GM18507 (cell line): ENCODE measurements around the gene ADGRF5.

Source experiments
- DNase-seq: peaks from one replicate; pipeline ENCODE4 v3.0.0; 2011; ENCODE audit warnings: low read depth; ENCODE audit not compliant: insufficient read length; ENCODE audit errors: extremely low spot score
- FAIRE-seq: peaks from 2 replicates; lab custom pipeline; 2011; peaks lifted over from hg19 to GRCh38; lab: Jason Lieb, UNC

The ADGRF5 gene

DNA sequence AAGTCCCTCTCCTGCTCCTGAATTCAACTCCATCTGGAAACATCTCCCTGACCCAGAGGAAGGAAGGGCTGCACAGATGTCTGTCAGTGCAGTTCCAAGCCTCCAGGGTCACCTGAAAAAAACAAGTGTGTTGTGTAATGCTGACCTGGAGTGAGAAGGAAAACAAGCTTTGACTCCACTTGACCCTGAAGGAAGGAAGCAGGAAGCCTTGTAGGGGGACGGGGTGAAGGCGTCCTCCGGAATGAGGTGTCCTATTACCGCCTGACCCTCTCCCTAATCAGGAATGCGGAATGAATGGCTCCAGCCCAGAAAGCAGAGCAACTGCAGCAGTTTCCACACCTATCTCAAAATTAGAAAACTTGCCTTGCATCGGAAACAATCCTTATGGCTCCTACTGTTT, 13.9 kb upstream of the ADGRF5 start:
- no peak for FAIRE-seq
- DNase-seq = no peak

DNA sequence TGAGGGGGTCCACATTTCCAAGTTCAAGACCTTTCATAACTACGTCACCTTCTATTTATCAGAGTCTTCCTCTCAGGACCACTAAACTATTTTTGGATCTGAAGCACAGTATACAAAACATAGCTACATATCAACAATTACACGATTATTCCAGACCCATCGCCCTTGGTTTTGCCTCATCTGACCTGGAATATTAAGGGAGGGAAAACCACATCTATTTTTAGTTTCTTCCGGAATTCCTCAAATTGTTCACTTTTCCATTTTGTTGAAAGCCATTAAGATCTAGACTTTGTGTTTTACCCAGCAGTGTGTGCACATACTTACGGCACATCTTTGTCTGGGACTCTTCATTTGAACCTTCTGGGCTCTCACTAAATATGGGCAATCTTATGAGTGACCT, 12.0 kb upstream of the ADGRF5 start:
- DNase-seq = no peak
- no peak for FAIRE-seq

DNA sequence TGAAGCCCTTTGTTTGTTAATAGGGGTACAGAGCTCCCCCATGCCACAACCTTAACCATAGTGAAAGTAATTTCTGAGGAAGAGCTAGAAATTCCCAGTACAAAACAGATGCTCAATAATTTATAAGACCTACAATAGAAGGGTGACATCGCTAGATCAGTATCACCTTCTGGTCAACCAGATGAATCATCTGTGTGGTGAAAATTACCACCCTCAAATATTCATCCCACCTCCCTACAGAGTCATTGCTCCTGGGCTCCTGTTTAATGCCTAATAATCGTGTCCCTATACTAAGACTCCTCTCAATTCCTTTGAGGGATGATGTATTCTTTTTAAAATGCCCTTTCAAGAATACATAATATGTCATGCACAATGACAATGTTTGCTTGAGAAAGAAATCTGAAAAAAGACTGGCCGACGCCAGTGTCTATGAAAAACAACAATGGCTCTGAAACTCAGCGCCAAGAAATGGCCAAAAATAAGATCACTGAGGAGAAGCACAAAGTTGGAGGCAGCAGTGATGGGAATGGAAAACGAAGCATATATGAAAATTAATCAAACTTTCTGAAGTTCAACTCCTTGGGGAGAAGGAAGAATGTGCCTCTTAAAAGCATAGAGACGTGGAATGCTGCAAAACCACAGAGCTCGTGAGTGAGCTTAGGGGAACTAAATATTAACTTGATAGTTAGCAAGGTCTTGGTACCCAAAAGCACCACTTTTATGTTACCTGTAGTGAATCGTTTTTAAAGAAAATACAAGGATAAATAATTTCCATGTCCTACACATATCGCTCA, 11.0 kb upstream of the ADGRF5 start:
- FAIRE-seq = no peak
- no peak for DNase-seq

DNA sequence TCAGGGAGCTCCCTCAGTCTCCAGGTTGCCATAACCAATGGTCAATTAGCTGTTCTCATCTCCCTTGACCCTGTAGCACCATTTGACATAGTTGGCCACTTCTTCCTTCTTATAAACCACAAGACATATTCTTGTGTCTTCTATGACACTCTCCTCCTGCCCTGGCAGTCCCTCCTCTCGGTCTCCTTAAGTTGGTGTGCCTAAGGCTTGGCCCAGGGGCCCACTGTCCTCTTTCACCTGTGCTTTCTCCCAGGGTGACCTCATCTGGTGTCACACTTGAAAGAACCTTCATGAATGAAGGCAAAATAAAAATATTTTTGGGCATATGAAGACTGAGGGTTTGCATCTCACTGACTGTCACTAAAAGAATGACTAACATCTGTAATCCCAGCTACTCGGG, 9.7 kb upstream of the ADGRF5 start:
- FAIRE-seq (no peak), DNase-seq (no peak)

DNA sequence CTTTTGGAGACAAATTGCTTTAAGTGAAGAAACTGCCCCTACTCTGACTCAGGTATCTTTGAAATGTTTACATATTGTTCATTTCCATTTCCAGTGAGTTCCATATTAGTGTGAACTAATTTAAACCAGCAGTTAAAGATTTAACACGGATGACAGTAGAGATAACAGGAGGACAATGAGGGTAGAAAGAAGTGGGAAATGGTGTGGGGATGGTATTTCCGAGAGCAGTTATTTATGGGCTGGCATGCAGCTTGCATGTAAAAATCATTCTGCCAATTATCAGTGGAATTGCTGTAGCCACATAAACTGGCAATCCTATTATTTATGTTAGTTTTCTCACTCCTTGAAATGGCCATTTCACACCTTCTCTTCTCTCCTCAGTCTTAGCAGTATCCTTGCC, 8.6 kb upstream of the ADGRF5 start:
- FAIRE-seq (no peak), DNase-seq (no peak)

DNA sequence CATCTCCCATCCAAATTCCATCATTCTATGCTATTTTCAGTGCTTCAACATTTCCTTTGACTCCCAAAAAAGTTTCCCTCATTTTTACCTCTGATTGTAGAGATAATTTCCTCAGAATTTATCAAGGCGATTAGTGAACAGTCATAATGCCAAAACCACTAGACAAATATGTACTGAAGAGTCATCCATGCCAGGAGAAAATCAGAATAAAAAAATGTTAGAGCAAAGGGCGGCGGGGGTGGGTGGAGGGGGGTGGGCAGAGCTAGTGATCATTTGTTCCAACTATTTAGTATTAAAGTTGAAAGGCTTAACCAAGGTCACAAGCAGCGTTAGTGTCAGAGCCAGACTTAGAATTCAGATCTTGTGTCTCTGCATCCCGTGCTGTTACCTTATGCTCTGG, 5.3 kb upstream of the ADGRF5 start:
- FAIRE-seq = no peak
- no peak for DNase-seq

DNA sequence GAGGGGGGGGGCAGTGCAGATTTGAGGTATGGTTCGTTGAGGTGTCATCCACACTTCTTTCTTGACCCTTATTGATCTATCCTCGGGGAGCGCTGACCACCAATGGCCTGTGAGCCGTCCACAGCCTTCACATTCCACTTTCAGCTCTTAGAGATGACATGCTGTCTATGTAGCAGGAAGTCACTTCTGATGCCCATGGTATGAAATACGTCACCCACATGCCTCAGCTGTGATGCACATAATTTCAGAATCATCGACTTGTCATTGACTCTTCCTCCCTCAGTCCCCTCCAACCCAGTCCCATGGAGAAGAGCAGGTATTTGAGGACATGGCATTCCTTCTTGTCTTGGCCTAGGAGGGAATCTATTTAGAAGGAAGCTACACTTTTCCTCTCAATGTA, 4.7 kb upstream of the ADGRF5 start:
- no peak for FAIRE-seq
- DNase-seq = no peak

DNA sequence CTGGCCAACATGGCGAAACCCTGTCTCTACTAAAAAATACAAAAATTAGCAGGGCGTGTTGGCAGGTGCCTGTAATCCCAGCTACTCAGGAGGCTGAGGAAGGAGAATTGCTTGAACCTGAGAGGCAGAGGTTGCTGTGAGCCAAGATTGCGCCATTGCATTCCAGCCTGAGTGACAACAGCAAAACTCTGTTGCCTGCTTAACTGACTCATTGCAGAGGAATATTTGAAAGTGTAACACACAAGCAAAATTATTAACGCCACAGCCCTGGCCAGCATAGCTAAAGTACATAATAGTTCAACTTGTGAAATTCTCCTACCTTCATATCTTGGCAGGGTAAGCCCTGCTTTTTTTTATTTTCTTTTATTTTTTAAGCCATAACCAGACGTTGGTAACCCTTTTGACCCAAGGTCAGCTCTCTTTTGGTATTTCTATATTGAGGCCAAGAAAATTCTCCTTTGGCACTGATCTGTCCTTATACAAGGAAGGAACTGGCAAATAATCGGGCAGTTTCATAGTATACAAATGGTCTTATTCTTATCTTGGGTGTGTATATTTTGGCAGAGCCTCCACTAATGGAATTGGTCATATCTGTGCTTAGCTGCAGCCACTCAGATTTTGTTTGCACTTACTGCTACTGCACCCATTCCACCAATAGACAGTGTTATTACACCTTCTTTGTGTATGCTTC, 4.0 kb upstream of the ADGRF5 start:
- DNase-seq (no peak), FAIRE-seq (no peak)

DNA sequence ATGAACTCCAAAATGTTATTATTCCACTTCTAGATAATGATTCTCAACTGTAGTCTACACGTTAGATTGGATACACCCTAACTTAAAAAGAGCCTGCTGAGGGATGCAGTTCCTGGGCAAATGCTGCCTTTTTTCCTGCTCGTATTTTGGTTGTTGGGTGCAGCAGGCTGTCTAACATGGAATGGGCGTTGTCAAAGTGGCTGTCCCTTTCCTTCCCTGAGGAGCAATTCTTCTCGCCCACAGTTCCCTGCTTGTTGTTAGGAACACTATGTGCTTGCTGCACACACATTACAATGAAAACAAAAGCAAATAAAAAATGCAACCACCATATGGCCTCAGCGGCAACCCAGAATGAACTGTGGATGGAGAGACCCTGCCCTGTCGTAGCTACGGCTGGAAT, 1.7 kb upstream of the ADGRF5 start:
- FAIRE-seq = no peak

DNA sequence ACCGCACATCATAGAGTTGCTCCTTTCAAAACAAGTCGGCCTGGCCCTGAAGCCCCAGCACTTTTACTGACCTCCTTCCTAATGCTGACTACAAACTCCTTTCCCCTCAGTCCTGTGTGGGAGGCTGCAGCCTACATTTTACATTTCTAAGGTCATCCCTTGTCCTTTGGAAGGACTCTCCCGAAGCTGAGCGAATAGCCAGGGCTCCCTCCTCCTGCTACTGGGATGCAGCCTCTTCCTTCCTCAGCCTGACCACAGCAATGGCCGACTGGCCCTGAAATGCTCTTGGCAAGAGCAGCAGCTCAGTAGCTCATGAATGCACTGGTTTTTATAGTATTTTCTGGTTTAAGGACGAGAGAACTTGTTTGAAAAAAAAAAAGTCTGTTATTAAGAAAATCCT, 679 bp downstream of the ADGRF5 start:
- FAIRE-seq (no peak), DNase-seq (no peak)

More for the DNA sequence above, 1.7 kb upstream of the ADGRF5 start:
- no peak for DNase-seq

DNA sequence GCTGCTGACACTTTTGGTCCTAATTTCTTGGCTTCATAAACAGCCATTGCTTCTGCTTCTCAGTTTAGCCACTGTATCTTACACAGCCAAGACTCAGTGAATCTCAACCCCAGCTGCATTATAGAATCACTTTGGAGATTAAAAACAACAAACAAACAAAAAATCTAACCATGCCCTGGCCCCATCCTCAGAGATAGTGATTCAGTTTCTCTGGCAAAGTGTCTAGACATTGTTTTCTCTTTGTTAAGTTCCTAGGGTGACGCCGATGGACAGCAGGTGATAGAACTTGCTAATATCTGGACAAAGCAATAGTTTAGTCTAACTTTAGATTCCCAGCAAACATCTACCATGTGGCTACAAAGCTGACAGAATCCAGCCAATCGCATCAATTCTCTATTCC, 2.9 kb downstream of the ADGRF5 start:
- FAIRE-seq = no peak
- DNase-seq = no peak

DNA sequence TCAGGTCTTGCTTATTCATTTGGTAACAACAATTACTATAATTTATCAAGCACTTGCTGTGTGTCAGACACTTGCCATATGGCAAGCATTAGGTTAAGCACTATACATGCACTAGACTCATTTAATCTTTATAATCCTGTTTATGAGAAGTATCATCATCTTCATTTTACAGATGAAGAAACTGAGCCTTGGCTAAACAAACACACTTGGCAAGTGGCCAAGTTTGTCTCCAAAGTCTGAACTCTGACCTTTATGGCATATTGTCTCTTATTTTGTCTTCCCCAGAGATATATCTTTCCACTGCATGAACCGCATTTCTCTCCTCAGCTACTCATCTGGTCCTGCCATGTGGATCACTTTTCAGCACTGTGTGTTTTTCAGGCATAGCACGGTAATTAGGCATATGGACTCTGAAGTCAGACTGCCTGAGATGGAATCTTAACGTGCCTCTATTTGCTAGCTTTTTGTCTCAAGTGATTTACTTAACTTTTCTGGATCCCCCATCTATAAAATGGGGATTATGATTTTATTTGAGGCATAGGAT, 4.7 kb downstream of the ADGRF5 start:
- no peak for FAIRE-seq
- DNase-seq = no peak

DNA sequence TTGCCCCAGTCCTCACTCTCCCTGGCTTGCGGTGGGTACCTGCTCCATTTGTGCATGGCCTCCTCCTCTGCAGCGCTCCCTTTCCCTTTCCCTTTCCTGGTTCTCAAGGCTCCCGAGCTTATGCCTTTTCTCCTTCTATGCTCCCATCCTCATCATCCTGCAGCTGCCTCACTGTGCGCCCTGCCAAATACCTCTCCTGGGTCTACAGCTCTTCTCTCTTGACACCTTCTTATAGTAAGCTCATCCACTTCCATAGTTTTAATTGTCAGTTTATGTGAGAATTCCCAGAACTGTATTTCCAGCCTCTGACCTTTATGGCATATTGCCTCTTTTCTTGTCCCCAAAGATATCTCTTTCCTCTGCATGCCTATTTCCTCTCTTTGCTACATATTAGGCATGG, 5.9 kb downstream of the ADGRF5 start:
- no peak for DNase-seq
- no peak for FAIRE-seq

DNA sequence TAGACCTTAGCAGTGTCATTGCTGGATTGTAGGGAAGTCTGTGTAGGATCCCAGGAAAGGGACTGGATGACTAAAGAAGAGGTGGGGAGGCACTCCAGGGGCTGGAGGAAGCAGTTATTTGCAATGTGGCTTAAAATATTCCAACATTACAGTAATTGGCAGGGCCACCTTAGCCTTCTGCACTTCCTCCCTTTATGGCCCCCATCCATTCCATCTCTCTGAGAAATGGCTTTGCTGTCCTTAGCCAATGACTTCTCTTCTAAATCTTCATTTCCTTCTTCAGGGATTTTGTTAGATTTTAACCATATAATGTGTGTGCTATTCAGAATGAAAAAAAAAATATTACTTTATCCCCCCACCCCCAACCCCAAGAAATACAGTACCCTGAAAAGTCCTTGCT, 6.4 kb downstream of the ADGRF5 start:
- DNase-seq (no peak), FAIRE-seq (no peak)

DNA sequence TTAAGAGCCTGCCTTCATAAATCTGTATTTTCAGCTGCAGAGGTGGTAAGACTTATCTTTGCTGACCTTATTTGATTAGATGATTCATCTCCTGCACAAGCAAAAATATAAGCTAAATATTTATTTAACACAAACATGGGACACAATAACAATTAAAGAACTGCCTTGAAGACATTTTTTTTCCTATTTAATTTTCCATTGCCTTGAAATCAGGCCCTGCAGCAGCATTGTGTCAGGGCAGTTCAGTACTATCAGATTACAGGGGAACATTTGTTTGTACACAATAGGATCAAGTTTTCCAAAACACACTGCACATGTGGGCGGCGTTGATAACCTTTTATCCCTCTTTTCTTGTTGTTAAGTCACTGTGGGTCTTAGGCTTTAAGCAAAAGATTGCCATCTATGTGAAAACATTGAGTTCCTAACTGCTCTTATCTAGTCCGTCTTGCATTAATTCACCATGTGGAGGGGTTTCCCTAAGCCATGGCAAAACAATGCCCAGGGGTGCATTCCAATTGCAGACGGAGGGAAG, 7.4 kb downstream of the ADGRF5 start:
- no peak for FAIRE-seq
- DNase-seq = no peak

DNA sequence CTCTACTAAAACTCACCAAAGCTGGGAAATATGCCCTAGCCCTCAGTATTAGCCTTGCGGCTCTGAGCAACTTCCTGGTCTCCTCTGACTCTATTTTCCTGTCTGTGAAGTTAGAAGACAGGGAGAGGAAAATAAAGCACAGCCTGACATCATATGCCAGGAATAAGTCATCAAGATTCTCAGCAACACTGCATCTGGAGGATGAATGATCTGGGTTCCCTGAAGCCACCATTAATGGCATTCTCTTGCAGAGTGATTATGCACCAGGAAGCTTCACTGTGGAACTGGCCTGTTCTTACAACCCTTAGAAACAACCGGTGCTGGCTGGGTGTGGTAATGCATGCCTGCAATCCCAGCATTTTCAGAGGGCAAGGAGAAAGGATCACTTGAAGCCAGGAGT, 12.4 kb downstream of the ADGRF5 start:
- FAIRE-seq (no peak), DNase-seq (no peak)

DNA sequence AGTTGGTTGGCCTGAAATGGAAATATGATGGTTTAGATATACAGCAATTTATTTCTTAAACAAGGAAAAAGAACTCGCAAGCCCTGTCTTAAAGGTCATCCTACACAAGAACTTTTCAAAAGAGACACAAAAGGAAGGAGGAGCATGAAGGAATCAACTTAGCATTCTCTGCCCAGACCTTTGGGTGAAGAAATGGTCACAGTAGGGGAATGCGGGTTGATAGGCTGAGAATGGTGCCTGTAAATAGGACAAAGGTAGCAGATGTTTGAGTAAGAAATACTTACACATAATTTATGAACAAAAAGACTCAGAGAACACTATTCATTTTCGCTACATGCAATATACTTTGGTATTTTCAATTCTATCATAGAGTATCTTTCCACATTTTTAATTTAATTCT, 15.0 kb downstream of the ADGRF5 start:
- DNase-seq (no peak), FAIRE-seq (no peak)

DNA sequence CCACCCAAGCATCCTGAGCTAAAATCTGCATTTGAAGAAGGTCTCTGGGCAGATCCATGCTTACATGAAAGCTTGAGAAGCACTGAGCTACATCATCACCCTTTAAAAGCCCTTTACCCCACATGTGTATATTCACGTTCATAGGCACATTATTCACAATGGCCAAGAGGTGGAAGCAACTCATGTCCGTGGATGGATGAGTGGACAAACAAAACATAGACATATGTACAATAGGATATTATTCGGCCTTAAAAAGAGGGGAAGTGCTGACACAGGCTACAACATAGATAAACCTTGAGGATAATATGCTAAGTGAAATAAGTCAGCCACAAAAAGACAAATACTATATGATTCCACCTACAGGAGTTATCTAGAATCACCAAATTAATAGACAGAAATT, 17.6 kb downstream of the ADGRF5 start:
- no peak for DNase-seq
- FAIRE-seq = no peak

DNA sequence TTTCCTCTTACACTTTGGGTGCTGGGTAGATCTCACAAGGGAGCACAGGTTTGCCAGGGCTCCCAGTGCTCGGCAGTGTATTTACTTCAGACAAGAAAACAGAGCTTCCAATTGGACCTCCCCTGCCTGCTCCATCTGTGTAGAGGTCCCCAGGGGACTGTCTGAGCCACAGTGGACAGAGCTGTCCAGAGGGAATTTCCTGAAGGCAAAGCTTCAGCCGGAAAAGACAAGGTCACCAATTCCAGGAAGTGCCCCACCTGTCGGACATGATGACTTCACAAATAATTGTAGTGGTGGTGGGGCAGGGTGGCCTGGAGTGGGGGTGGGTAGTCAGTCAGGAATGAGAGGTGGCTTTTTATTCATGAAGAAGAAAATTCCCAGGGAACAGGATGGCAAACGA, 18.6 kb downstream of the ADGRF5 start:
- FAIRE-seq (no peak), DNase-seq (no peak)

DNA sequence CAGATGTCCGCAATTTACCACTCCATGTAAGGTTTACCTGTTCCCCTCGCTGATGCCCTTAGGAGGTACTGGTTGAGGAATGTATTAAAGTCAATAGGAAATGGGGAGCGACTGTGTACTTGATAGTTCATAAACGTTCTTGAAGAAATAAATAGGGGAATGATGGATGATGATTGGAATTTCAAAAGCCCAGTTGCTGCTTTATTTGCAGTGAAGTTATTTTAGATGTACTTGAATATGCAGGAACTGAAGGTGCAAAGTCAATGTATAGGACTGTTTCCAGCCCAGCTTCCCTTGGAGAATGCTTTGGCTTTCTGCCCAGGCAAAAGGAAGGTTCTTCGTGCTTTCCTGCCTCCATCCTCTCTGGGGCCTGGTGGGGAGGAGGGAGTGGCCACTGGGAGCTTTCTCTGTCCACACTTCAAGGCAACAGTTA, 19.8 kb downstream of the ADGRF5 start:
- DNase-seq (no peak), FAIRE-seq (no peak)

DNA sequence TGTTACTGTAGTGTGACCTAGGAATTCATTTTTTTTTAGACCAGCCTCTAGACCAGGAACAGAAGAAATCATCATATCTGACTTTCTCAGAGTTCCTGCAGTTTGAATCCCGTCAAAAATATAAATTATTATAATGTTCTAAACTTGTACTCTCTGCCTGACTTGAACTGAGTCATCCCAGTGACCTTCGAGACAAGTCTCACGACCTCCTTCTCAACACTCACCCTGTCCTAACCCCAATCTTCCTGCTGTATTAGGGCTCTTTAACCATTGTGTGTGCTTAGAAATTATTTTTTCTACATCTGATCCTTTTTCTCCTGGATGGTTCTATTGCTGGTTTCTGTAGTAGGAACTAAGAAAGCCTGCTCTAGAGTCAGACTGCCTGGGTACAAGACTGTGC, 21.5 kb downstream of the ADGRF5 start:
- DNase-seq (no peak), FAIRE-seq (no peak)
